OCI-LY7 (cell line): ENCODE data around the gene WDR44.

Experiments
- CTCF ChIP-seq: fragments of 200-600 bp; sonication (generic); conservative IDR thresholded peaks from 2 replicates; pipeline ENCODE4 v1.5.1; 2014; ENCODE audit warnings: mild to moderate bottlenecking, antibody characterized with exemption, low read length, moderate library complexity, mixed read lengths
- EZH2phosphoT487 ChIP-seq: fragments of 200-600 bp; sonication (generic); IDR thresholded peaks from 2 replicates; pipeline ENCODE4 v1.6.1; 2018; ENCODE audit warnings: low read depth, borderline replicate concordance, mild to moderate bottlenecking, mixed run types, antibody characterized with exemption, low read length, moderate library complexity, mixed read lengths

- no peak for TF ChIP-seq EZH2phosphoT487
- TF ChIP-seq CTCF = no peak
Measured at GRCh38 chrX:118498351-118498750, 152.4 kb downstream of the WDR44 start.
